HG03045 (cell line): Measurements from ENCODE around the gene UTS2B.

ENCODE experiments used
- ATAC-seq: cut with Tn5 transposase; IDR thresholded peaks from one replicate; pipeline ENCODE4 v1.9.1; 2021; ENCODE audit warnings: mild to moderate bottlenecking, moderate library complexity; ENCODE audit not compliant: unreplicated experiment

Gene UTS2B

GRCh38 chr3:191328383-191328961, 1.9 kb downstream of the UTS2B start:
- ATAC-seq: no peak

- no peak for ATAC-seq
Observed at GRCh38 chr3:191327526-191327925, 2.8 kb downstream of the UTS2B start.

- ATAC-seq: no peak
Observed at GRCh38 chr3:191324936-191325335, 5.4 kb downstream of the UTS2B start.

GRCh38 chr3:191321019-191321767, 9.1 kb downstream of the UTS2B start:
- ATAC-seq: no peak

DNA sequence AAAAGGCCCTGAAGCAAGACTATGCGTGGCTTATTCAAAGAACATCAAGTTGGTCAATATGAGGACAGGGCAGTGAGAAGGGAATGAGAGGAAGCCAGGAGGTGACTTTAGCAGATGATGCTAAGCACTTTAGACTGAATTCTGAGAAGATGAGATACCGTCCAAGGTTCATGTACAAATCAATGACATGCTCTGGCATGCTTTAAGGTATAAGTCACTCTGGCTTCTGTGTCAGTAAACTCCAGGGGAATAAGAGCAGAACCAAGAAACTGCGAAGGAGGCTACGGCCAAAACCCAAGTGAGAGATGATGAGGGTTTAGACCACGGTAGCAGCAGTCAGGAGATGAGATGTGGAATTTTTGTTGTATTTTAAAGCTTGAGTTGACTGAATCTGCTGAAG, 10.0 kb downstream of the UTS2B start:
- no peak for ATAC-seq

DNA sequence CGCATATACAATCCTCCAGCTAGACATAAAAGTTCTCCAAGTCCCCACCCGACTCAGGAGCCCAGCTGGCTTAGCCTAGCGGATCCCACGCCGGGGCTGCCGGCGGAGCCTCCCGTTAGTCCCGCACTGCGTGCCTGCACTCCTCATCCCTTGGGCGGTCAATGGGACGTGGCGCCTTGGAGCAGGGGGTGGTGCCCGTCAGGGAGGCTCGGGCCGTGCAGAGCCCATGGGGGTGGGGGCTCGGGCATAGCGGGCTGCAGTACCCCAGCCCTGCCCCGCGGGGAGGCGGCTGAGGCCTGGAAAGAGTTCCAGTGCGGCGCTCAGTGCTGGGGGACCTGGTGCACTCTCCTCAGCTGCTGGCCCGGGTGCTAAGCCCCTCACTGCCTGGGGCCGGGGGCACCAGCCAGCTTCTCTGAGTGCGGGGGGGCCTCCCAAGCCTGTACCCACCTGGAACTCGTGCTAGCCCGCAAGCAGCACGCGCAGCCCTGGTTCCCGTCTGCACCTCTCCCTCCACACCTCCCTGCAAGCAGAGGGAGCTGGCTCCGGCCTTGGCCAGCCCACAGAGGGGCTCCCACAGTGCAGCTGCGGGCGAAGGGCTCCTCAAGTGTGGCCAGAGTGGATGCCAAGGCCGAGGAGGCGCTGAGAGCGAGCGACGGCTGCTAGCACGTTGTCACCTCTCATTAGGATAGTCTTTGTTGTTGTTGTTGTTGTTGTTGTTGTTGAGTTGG, 13.3 kb downstream of the UTS2B start:
- ATAC-seq: no peak

DNA sequence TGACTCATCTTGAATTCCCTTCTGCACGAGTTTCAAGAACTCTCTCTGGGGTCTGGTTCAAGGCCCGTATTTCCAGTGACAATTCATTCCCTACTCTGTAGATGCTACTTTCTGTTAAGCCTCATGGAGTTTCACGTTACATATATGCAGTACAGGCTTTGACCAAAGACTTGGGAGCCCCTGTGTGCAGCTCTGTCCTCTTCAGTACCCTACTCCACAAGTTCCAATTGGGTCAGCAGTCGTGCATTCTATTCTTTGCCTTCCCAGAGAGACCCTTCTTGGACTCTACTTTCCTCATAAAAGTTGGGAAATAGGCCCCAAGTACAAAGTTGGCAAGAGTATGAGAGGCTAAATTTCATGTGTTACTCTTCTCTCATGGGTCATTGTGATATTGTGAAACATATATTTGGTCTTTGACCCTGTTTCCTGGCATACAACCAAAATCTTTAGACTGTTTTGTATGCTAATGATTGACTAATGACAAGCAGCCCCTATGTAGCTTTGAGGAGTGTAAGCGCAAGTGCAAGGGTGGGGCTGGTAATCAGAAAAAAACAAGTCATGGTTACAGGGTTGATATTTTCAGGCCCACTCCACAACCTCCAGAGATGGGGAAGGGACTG, 16.1 kb downstream of the UTS2B start:
- no peak for ATAC-seq

- ATAC-seq: no peak
Observed at GRCh38 chr3:191313296-191313695, 17.0 kb downstream of the UTS2B start.

DNA sequence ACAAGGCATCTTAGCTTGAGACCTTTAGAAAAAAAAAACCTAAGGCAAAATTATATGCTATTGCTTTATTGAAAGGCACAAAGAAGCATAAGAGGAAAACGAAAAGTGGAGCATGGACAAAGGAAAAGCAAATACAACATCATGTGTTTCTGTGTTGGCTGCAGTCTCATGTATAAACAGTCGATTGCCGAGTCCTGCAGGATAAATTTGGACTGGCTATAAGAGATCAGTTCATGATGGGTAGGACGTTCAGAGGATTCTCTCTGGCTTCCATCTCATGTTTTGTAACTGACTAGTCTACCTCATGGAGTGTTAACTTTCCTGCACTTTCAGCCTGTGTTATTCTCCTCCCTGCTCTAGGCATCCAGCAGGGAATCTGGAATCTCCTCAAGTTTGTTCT, 23.0 kb downstream of the UTS2B start:
- no peak for ATAC-seq

DNA sequence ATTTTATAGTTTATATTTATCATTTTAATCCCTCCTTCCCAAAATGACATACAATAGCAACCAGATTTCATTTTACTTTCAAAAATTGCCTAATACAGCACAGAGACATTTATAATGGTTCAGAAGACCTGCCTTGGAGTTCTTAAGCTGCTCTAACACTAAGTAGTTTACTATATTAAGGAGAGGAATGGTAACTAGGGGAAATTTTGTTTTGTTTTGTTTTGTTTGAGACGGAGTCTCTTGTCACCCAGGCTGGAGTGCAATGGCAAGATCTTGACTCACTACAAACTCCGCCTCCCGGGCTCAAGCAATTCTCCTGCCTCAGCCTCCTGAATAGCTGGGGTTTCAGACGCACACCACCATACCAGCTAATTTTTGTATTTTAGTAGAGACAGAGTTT, 23.9 kb downstream of the UTS2B start:
- no peak for ATAC-seq

DNA sequence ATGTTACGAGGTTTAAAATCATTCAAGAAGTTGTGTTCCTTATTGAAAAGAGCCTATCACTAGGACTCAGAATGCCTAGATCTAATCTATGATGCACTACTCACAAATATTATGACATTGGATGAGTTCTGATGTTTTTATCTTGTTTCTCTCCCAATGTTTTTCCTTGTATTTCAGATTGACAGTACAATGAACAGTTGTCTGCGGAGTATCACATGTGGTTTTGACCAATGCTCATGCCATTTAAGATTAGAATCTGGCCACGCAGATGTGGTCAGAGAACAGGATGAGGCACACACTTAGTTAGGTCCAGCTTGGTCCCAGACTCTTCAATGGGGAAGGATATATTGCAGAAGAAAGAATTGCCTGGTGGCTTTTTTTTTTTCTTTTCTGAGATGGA, 26.7 kb downstream of the UTS2B start:
- no peak for ATAC-seq

DNA sequence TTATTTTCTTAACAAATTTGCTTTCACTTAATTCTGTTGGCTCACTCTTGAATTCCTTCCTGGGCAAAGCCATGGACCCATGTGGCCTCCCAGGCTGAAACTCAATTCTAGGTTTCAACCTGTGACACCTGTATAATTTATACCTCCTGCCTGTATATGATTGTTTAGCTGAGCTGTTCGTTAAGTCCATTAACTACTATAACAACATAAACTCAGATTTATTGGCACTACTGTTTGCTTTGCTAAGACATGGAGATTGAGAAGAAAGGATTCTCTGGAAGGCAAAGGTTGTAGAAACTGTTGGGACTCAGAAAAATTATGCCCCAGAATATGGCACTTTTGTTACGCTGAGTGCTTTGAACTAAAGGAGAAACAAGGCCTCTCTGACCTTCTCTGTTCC, 27.9 kb downstream of the UTS2B start:
- no peak for ATAC-seq

DNA sequence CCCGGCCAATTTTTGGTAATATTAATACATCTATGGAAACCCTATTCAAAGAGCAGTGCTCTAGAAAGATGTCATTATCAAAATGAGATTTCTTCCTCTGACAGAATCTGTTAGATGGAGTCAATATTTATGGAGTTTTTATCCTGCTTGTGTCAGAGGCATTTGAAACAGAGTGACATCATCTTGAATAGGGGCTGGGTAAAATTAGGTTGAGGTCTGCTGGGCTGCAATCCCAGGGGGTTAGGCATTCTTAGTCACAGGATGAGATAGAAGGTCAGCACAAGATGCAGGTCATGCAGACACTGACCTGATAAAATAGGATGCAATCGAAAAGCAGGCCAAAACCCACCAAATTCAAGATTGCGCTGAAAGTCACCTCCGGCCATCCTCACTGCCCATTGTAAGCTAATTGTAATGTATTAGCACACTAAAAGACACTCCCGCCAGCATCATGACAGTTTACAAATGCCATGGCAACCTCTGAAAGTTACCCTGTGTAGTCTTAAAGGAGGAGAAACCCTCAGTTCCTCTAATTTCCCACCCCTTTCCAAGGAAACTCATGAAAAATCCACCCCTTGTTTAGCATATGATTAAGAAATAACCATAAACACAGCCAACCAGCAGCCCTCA, 28.4 kb downstream of the UTS2B start:
- no peak for ATAC-seq

- ATAC-seq: peak; percentile 74
Observed at GRCh38 chr3:191301017-191301416, 29.3 kb downstream of the UTS2B start.

DNA sequence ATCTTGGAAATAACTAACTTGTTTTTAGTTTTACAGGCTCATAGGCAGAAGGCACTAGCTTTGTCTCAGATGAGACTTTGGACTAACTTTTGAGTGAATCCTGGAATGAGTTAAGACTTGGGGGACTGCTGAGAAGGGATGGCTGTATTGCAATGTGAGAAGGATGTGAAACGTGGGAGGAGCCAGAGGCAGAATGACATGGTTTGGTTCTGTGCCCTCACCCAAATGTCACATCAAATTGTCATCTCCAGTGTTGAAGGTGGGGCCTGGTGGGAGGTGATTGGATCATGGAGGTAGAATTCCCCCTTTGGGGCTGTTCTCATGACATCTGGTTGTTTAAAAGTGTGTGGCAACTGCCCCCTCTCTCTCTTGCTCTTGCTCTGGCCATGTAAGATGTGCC, 29.9 kb downstream of the UTS2B start:
- peak; percentile 37 for ATAC-seq

- ATAC-seq: no peak
Observed at GRCh38 chr3:191298846-191299245, 31.5 kb downstream of the UTS2B start.

- peak; percentile 76 for ATAC-seq
Observed at GRCh38 chr3:191296041-191296541, 34.2 kb downstream of the UTS2B start.

- no peak for ATAC-seq
Observed at GRCh38 chr3:191294291-191294690, 36.0 kb downstream of the UTS2B start.

- ATAC-seq: no peak
Observed at GRCh38 chr3:191292243-191293015, 37.9 kb downstream of the UTS2B start.

GRCh38 chr3:191290311-191291025, 39.9 kb downstream of the UTS2B start:
- peak; percentile 84 for ATAC-seq
